Measurements from ENCODE around the gene CARF.
"Not testable (repeated sequence)": the region's sequence is repeated elsewhere in the genome, so short reads cannot be mapped to it uniquely, and the experiment has no call there.

The CARF gene

DNA sequence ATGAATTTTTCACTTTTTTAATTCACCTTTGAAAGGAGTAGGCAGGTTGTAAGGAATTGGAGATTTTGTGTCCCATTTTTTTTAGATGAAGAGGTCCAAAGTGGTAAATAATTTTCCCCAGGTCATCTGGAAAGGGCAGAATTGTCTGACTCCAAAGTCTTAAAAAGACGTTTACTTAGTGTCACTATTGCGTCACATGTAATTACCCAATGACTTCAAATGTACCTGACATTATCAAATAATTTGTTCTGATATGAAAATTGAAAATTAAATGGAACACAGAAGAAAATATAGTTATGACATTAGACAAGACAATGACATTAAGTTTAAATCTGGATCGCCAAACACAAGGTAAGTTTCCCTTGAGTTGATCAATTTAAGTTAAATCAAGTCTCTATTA, 78.4 kb downstream of the CARF start:
- no peak for TF ChIP-seq CTCF (IDR thresholded peaks at IDR 0.05; ENCODE audit: low read depth, low read length, missing control alignments)
- in situ Hi-C loops (cut with HindIII; ENCODE audit: low sequenced_read_pairs) = no loop called here
- H3K4me3 ChIP-seq (ENCODE audit: low read depth, low read length) = no peak overlapping the region
- DNase-seq (ENCODE audit: low read depth) = no peak

GRCh38 chr2:202997113-202997512, 85.0 kb downstream of the CARF start:
- in situ Hi-C loops (cut with HindIII; ENCODE audit: low sequenced_read_pairs); H3K4me3 ChIP-seq (ENCODE audit: low read depth, low read length); DNase-seq (ENCODE audit: low read depth): not testable (repeated sequence)

DNA sequence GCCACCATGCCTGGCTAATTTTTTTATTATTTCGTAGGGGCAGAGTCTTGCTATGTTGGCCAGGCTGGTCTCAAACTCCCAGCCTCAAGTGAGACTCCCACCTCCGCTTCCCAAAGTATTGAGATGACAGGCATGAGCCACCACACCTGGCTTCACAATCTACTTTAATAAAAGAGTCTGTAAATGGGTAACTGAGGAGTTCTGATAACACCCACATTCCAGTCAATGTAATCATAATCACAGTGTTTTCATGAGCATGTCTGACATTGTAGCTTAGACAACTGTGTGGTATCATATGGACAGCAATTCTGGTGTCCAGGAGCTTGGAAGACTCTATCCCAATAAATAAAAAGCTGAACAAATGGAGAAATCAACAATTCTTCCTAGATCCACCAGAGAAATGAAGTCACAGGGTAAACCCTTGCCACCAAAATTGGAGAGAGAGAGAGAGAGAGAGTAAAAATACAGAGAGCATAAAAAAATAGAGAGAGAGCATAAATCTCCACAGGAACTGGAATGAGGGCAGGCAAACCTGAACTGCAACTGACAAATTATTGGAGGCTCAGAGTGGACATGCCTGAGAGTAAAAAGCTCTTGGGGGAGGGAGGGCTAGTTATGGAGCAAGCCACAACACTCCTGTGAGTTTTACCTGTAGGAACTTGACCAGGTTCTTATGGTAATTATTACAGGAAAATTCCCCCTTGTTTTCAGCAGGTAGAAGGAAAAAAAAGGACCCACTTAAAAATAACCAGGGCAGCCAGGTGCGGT, 90.2 kb downstream of the CARF start:
- TF ChIP-seq CTCF (IDR thresholded peaks at IDR 0.05; ENCODE audit: low read depth, low read length, missing control alignments) = no peak
- in situ Hi-C loops (cut with HindIII; ENCODE audit: low sequenced_read_pairs) = no loop called here
- no peak overlapping the region for H3K4me3 ChIP-seq (ENCODE audit: low read depth, low read length)
- no peak for DNase-seq (ENCODE audit: low read depth)

DNA sequence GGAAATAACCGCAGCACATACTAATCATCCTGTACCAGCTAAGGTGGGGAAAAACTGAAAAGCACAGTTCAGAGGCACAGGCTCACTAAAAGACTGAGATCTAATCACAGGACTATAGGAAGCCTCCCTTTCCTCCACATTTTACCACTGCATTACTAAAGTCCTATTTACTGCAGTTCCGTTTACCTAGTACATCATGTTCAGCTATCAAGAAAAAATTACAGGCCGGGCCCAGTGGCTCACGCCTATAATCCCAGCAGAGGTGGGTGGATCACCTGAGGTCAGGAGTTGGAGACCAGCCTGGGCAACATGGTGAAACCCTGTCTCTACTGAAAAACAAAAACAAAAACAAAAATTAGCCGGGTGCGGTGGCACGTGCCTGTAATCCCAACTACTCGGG, 91.6 kb downstream of the CARF start:
- H3K4me3 ChIP-seq (ENCODE audit: low read depth, low read length) = no peak overlapping the region
- no peak for TF ChIP-seq CTCF (IDR thresholded peaks at IDR 0.05; ENCODE audit: low read depth, low read length, missing control alignments)
- in situ Hi-C loops (cut with HindIII; ENCODE audit: low sequenced_read_pairs) = no loop called here

DNA sequence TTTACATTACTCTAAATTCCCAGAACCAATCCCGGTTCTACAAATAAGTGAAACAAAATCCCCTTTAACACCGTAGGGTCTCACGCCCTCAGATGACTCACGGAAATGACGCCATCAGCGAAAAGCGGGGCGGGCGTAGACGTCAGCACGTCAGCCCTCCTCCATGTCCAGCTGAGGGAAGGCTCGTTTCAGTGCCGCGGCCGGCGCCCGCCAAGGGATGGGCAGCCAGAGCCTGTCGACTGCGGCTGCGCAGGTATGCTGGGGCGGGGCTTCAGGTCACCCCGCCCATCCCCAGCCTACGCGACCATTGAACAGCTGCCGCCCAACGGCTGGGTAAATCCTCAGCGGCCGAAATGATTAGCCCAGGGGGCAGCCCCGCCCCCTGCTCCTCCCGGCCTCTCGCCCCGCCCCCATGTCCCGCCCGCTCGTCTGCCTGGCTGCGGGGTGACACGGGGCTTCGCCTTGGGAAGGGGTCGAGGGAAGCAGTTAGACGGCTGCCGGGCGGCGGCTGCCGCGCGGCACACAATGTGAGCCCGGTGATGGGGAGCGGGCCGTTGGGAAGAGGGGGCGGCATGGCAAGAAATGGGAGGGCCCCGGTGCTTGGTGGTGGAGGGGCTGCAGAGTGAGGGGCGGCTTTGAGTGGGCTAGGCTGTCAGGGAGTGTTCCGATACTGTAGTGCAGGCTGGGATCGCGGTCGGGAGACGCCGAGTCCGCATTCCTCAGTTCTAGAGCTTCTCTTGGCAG, 102.6 kb downstream of the CARF start, which contains the start of gene NBEAL1:
Gene NBEAL1, plus strand, starts transcription at position 420 of the 744 bp plus-strand sequence. CDS start 1,510 bp downstream, outside the sequence.
- TF ChIP-seq CTCF (IDR thresholded peaks at IDR 0.05; ENCODE audit: low read depth, low read length, missing control alignments) = no peak
- H3K4me3 ChIP-seq (ENCODE audit: low read depth, low read length) = peak within 1 kb of the TSS; percentile 93
- peak; percentile 99 for DNase-seq (ENCODE audit: low read depth)
- in situ Hi-C loops (cut with HindIII; ENCODE audit: low sequenced_read_pairs) = loop anchor here (5.0 kb wide), 1 partner anchor 58 kb away; no protein-coding TSS in a partner anchor

More for the DNA sequence above, 91.6 kb downstream of the CARF start:
- no peak for DNase-seq (ENCODE audit: low read depth)

- in situ Hi-C loops (cut with HindIII; ENCODE audit: low sequenced_read_pairs) = loop anchor here (5.0 kb wide), 1 partner anchor 56 kb away; no protein-coding TSS in a partner anchor
- H3K4me3 ChIP-seq (ENCODE audit: low read depth, low read length) = peak overlapping the region; percentile 93
- no peak for TF ChIP-seq CTCF (IDR thresholded peaks at IDR 0.05; ENCODE audit: low read depth, low read length, missing control alignments)
- DNase-seq (ENCODE audit: low read depth) = no peak
Observed at GRCh38 chr2:203016716-203017115, 104.6 kb downstream of the CARF start.

- DNase-seq (ENCODE audit: low read depth) = no peak
- in situ Hi-C loops (cut with HindIII; ENCODE audit: low sequenced_read_pairs) = loop anchor here (5.0 kb wide), 1 partner anchor 54 kb away; no protein-coding TSS in a partner anchor
- H3K4me3 ChIP-seq (ENCODE audit: low read depth, low read length) = peak overlapping the region; percentile 34
- TF ChIP-seq CTCF (IDR thresholded peaks at IDR 0.05; ENCODE audit: low read depth, low read length, missing control alignments) = no peak
Observed at GRCh38 chr2:203018181-203018580, 106.1 kb downstream of the CARF start.
